HG02981 (cell line): ENCODE results near the gene CASP7.
"Not testable (repeated sequence)": the region's sequence is repeated elsewhere in the genome, so short reads cannot be mapped to it uniquely, and the experiment has no call there.

Source experiments
- ATAC-seq: cut with Tn5 transposase; IDR thresholded peaks from one replicate; pipeline ENCODE4 v1.9.1; 2021; ENCODE audit warnings: mild to moderate bottlenecking, moderate library complexity; ENCODE audit not compliant: unreplicated experiment

The CASP7 gene

DNA sequence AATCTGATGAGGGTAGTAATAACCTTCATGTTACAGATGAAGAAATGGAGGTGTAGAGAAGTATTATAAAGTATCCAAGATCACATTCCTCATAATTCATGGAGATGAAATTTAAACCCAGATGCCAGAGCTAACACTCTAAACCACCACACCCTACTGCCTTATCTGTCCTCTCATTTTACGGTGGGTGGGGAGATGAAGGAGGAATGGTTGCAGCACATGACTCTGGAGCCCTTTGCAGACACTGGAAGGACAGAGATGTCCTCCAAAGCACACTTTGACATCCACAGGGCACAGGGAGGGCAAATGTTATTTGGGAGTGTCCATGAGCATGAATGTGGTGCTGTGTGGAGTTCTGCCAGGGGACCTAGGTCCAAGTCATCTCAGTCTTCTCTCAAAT, 72.8 kb downstream of the CASP7 start:
- ATAC-seq = no peak

DNA sequence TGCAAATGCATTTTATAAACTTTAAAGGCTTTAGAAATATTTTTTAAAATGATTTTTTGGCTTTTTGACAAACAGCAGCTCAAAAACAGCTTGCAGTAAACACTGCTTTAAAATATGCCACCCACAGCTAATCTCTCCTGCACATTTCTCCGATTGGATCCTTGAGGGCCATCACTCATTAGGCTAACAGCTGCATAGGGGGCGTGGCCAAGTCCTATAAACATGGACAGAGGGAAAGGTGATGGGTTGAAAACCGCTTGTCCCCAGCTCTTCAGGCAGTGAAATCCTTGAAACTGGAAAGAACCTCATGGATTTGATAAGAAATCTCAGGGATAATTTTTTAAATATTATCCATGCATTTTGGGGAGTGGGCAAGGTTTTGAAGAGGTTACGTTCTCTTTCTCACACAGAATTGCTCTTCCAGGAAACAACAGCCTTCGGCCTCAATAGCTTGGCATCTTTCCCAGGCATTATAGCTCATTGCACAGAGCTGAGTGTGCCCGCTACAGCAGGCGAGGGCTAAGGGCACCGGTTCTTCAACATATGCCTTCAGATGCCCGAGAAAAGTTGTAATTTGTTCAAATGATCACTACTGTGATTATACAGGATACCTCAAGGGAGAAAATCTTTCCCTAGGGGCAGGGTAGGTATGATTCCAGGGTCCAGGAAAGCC, 73.4 kb downstream of the CASP7 start:
- no peak for ATAC-seq

DNA sequence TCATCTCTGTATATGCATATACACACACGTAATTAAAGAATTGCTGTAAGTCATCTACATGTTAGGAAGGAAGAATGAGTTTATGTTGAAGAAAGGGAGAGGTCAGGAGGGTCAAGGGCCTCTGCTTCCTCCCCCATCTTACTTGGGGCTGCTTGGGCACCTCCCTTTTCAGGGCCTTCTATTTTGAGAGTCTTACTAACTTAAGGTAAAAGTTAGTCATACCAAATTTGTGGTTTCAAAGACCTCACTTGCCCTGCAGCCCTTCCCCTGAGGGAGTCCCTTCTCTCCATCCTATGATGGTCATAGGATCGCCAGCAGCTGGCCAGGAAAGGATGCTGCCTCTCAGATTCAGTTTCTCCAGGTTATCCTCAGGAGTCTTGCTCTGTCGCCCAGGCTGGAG, 74.4 kb downstream of the CASP7 start:
- ATAC-seq = no peak

DNA sequence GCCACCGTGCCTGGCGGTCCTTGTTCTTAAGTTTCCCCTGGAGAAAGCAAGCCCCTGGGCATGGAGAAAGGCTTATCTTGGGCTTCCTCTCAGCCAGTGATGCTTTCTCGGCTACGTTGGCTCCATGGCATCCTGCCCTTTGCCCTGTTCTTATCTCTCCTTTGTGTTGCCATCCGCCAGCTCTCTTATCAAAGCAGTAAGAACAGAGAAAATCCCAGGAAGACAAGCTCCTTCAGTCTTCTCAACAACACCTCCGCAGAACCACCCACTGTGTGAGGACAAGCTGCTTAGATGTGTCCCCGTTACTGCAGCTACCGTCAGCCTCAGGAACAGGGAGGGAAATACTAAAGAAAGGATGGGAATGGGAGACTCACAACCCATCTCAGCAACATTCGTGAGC, 75.1 kb downstream of the CASP7 start:
- no peak for ATAC-seq

DNA sequence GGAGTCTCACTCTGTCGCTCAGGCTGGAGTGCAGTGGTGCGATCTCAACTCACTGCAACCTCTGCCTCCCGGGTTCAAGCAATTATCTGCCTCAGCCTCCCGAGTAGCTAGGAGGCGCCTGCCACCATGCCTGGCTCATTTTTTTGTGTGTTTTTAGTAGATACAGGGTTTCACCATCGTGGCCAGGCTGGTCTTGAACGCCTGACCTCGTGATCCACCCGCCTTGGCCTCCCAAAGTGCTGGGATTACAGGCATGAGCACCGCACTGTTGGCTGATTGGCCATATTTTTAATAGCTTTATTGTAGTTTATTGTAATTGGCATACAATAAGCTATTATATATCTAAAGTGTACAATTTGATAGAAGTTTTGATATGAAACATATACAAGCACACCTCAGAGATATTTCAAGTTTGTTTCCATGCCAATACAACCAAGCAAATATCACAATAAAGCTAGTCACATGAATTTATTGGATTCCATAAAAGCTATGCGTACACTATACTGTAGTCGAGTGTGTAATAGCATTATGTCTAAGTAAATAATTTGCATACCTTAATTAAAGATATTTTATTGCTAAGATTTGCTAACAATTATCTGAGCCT, 77.3 kb downstream of the CASP7 start:
- ATAC-seq = no peak

DNA sequence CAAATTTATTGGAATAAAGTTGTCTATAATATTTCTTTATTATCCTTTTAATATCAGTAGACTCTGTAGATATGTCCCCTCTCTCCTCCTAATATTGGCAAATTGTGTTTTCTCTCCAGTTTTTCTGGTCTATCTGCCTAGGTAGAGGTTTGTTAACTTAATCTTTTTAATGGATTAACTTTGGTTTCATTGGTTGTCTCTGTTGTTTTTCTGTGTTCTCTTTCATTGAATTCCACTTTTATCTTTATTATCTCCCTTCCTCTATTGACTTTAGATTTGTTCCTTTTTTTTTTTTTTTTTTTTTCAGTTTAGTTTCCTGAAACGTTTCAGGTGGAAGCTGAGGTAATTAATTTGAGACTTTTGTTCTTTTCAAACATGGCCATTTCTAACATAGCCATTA, 82.4 kb downstream of the CASP7 start:
- no peak for ATAC-seq

DNA sequence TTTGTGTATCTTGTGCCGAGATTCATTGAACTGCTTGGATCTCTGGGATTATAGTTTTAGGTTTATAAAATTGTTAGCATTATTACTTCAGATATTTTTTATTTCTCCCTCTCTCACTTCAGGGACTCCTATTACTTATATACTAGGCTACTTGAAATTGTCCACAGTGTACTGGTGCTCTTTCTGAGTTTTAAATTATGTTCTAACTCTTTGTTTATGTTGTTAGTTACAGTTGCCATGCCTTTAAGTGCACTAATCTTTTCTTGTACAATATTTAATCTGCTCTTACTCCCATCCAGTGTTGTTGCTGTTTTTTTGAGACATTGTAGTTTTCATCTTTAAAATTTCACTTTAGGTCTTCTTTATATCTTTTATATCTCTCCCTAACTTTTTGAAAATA, 84.9 kb downstream of the CASP7 start:
- ATAC-seq = no peak

DNA sequence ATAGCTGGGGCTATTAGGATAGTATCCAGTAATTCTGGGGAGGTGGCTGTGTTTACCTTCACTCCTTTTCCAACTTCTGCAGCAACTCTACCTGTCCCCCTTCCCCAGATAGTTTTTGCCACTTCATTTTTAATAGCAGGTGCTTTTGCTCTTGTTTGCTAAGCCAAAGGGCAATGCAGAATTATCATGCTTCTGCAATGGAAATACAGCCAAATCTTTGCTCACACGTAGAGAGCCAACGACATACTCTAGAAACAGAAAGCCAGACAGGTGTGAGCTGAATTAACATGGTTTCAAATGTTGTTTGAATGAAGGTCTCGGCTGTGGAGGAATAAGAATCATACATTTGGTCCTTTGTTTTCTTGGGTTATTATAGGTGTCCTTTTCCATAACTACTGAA, 86.2 kb downstream of the CASP7 start:
- ATAC-seq = no peak

DNA sequence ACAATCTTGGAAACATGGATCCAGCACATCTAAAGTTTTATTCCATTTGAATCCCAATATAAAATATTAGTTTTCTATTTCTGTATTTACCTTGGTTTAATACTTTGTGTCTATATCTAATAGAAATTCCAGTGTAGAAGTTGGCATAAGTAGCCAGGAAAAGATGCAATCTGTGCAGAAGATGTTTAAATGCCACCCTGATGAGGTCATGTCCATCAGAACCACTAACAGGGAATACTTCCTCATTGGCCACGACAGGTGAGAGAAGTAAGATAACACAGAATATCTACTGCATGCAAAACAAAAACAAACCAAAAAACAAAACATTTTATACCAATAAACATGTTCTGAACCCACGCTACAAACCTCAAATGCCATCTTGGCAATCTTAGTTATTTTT, 87.5 kb downstream of the CASP7 start:
- no peak for ATAC-seq

DNA sequence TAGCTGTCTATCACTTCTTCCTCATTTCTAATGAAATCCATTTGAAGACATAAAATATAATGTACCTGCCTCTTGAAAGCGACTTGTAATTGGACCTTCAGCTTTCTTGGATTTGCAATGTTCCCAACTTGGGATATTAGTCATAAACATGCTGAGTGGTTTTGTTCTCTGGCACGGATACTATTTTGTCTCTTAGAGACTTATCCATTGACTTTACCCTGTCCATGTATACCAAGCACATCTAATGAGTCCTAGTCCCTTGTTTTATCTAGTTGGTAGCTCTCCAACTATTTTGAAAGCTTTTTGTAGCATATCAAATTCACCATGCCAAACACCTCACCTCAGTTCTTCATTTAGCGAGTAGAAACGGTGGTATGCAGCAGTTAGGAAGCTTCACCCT, 90.6 kb downstream of the CASP7 start:
- ATAC-seq = no peak

DNA sequence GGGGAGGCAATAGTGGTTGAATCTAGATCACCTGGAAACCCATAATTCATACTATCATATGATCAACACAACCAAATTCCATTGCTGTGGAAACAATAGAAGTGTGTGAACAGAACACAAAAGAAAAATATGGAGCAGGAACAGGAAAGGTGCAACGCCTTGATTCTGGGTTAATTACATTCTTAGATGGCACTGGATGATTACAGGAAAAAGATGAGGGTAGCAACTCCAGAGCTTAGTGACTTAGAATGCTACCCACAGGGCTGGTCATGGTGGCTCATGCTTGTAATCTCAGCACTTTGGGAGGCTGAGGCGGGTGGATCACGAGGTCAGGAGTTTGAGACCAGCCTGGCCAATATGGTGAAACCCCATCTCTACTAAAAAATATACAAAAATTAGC, 91.4 kb downstream of the CASP7 start:
- ATAC-seq = not testable (repeated sequence)

DNA sequence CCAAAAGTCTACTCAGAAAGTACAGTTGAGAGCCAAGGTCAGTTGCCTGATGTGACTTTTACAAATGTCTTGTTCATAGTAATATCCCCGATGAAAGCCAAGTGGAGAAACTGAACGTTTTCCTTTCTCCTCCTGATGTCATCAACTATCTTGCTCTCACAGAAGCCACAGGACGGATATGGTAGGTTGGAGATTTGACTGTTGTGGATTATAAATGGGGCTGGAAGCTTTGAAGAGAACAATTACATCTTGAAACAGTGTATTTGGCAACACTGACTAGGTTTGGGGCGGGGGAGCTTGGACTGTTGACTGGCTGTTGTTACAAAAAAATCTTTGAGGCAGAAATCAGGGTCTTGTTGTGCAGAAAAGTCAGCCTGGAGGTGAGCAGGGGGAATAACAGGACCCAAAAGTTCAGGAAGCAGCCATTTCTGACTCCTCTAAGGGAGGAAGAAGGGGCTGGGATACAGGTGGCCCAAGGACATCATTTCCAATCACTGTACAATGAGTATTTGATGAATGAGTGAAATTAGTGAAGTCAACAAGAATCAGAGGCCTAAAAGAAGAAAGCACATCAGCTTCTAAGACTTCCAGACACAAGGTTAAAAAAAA, 96.1 kb downstream of the CASP7 start:
- ATAC-seq = no peak

DNA sequence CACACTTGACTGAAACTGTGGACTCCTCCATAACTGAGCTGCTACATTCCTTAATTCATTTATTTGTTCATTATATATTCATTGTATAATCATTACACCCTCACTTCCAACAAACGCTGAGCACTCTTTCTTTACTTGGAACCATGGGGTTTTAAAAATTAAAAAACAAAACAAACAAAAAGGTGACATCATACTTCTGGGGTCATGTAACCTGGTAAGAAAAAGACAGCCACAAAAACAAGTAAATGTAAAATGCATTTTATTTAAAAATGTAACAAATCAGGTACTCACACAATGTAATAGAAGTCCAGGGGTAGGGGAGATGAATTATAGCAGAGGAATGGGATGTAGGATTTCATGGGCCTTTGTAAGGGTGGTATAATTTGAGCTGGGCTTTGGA, 96.8 kb downstream of the CASP7 start:
- no peak for ATAC-seq
